Psoas muscle (tissue), 8 donors: Measurements from ENCODE around the gene ABCC3. TPM values are rescaled to one million over a fixed set of nuclear protein-coding genes. Genes with fewer than 3 reads are reported as not detected.
"Not testable (repeated sequence)": the region's sequence is repeated elsewhere in the genome, so short reads cannot be mapped to it uniquely, and the experiment has no call there.

ENCODE experiments used
- ATAC-seq, 4 donors: fragments of 200-7000 bp; cut with Tn5 transposase; one replicate each; pipeline ENCODE4 v1.9.1; 2020; ENCODE audit warnings: moderate library complexity in 3 of 4, mild to moderate bottlenecking in 2 of 4
- DNase-seq, 2 donors: peaks; one replicate each; pipeline ENCODE4 v3.0.0-alpha.2; 2020
- H3K27ac ChIP-seq: fragments of 200-600 bp; one replicate; pipeline ENCODE4 v1.8.0; 2022
- H3K27me3 ChIP-seq, 3 donors: fragments of 200-600 bp in 1 of 3; one replicate each; pipeline versions ENCODE4 v1.6.1 to v1.8.0; 2013 to 2022; ENCODE audit warnings: low read length in 2 of 3, mild to moderate bottlenecking in 2 of 3, moderate library complexity in 1 of 3; ENCODE audit not compliant: insufficient read depth in 3 of 3
- H3K36me3 ChIP-seq, 2 donors: fragments of 200-600 bp in 1 of 2; one replicate each; pipeline versions ENCODE4 v1.6.1 to v1.8.0; 2013 to 2022; ENCODE audit warnings: low read depth in 1 of 2, mild to moderate bottlenecking in 1 of 2, moderate library complexity in 1 of 2; ENCODE audit not compliant: insufficient read depth in 1 of 2
- H3K4me1 ChIP-seq: fragments of 200-600 bp; one replicate; pipeline ENCODE4 v1.8.0; 2022
- H3K4me3 ChIP-seq: fragments of 200-600 bp; one replicate; pipeline ENCODE4 v1.8.0; 2022; ENCODE audit warnings: mild to moderate bottlenecking
- H3K9me3 ChIP-seq: fragments of 200-600 bp; one replicate; pipeline ENCODE4 v1.8.0; 2022
- WGBS, 3 donors: extraction: QIAGEN DNeasy Blood & Tissue Kit; methylation state at CpG; one replicate each; pipeline versions ENCODE4 v1.1.6 to v1.1.7; 2013; 5-methylcytosine and 5-hydroxymethylcytosine counted together
- intact Hi-C, 2 donors: fragments of 100-400 bp; cut with DNase I; formaldehyde crosslinking; loops; one replicate each; pipeline versions ENCODE4 v1.11.0 to v1.14.2; 2022
- polyA plus RNA-seq, 3 donors: library from polyadenylated mRNA; stranded (reverse); fragments of 200-250 nt; gene quantifications; one replicate each; pipeline ENCODE4 v1.2.3, GENCODE V29; 2013
- total RNA-seq, 4 donors: library from RNA; stranded (reverse); fragmentation: NEBNext Ultra II Directional in 2 of 4; extraction: Animal tissue kit (Norgen Biotek cat#: 25700) in 2 of 4; gene quantifications; one replicate each; pipeline versions ENCODE4 v1.2.1 to v1.2.4, GENCODE V29; 2021 to 2023
- TF ChIP-seq, protein P1 (sequence below): fragments of 200-600 bp; IDR thresholded peaks from one replicate; pipeline ENCODE4 v1.8.0; 2022; ENCODE audit warnings: antibody characterized with exemption
- donor health status: healthy with polysubstance abuse.
- donor health status: DM: no; HTN: no; CAD: no; lungs with moderate emphysema.
- donor health status: Bipolar disorder and iron deficiency.
- donor health status: healthy.
- donor health status: DM: yes; HTN: yes; CAD: no.
- donor health status: DM: no; HTN: no; CAD: no.
- donor health status: DM: no; HTN: no; CAD: no.
- donor health status: DM: yes; HTN: yes; CAD: no.

Gene ABCC3
- total and polyA plus RNA-seq, 7 donors = 0.36 to 1.6 (median 0.61) TPM

DNA sequence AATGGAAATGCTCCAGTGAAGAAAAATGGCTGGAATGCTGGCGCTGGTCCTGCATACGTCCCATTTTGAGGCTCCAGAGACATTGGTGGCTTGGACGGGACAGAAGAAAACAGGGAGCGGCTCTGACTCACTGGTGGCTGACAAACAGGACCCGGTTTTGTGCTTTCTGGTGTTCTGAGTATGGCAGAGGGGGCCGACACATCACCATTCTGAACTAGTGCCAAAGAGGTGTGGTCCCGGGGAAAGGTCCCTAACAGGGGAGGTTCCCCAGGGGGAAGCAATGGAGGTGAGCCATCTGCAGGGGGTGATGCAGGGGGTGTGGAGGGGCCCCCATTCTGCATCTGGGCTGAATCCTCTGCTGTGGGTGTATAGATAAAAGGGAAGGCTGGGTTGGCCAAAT lies 64.7 kb downstream of the ABCC3 start:
- Histone ChIP-seq H3K36me3 (peaks cover 12 to 97% of the 10 kb centered on the region in 2 donors), H3K9me3 (no peaks in the 10 kb centered on the region), H3K4me1 (peaks cover 45% of the 10 kb centered on the region), H3K4me3 (no peak overlapping the region), H3K27me3 (no peaks in the 10 kb centered on the region), H3K27ac (no peak overlapping the region)
- ATAC-seq (peak in 1 of 4 donors; percentile 36), DNase-seq (no peak)
- TF ChIP-seq, protein P1, sequence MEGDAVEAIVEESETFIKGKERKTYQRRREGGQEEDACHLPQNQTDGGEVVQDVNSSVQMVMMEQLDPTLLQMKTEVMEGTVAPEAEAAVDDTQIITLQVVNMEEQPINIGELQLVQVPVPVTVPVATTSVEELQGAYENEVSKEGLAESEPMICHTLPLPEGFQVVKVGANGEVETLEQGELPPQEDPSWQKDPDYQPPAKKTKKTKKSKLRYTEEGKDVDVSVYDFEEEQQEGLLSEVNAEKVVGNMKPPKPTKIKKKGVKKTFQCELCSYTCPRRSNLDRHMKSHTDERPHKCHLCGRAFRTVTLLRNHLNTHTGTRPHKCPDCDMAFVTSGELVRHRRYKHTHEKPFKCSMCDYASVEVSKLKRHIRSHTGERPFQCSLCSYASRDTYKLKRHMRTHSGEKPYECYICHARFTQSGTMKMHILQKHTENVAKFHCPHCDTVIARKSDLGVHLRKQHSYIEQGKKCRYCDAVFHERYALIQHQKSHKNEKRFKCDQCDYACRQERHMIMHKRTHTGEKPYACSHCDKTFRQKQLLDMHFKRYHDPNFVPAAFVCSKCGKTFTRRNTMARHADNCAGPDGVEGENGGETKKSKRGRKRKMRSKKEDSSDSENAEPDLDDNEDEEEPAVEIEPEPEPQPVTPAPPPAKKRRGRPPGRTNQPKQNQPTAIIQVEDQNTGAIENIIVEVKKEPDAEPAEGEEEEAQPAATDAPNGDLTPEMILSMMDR = no peak
- intact Hi-C loops = loop anchor here (5.0 kb wide), 2 partner anchors 72 to 152 kb away; partner anchors contain the start of gene SPATA20 (in 2 of the 2)
- 70 to 84% (median 80%) methylated on average over 7 of the region's 7 CpGs for WGBS, 3 donors

DNA sequence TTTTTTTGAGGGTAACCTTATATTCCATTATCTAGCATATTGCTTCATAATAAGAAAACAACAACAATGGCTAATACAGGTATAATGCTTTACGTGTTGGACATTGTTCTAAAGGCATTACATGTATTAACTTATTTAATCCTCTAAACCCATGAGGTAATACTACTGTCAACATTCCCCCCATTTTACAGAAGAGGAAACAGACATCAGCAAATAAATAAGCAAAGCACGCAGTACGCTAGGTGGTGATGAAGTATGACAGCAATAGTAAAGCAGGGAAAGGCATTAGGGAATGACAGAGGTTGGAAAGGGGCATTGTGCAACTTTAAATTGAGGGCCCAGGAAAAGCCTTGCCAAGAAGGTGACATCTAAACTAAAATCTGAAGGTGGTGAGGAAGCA lies 68.5 kb downstream of the ABCC3 start:
- 81 to 94% (median 82%) methylated on average over 3 of the region's 3 CpGs for WGBS, 3 donors
- DNase-seq (no peak), ATAC-seq (no peak)
- no peaks in the 10 kb centered on the region for H3K27me3 ChIP-seq
- H3K4me1 ChIP-seq = peaks cover 57% of the 10 kb centered on the region
- peaks cover 3 to 73% of the 10 kb centered on the region in 2 donors for H3K36me3 ChIP-seq
- H3K4me3 ChIP-seq = peak overlapping the region; percentile 22
- TF ChIP-seq, protein P1 = no peak
- peak overlapping the region; percentile 21 for H3K27ac ChIP-seq
- H3K9me3 ChIP-seq = no peaks in the 10 kb centered on the region
- intact Hi-C loops = no loop called here

DNA sequence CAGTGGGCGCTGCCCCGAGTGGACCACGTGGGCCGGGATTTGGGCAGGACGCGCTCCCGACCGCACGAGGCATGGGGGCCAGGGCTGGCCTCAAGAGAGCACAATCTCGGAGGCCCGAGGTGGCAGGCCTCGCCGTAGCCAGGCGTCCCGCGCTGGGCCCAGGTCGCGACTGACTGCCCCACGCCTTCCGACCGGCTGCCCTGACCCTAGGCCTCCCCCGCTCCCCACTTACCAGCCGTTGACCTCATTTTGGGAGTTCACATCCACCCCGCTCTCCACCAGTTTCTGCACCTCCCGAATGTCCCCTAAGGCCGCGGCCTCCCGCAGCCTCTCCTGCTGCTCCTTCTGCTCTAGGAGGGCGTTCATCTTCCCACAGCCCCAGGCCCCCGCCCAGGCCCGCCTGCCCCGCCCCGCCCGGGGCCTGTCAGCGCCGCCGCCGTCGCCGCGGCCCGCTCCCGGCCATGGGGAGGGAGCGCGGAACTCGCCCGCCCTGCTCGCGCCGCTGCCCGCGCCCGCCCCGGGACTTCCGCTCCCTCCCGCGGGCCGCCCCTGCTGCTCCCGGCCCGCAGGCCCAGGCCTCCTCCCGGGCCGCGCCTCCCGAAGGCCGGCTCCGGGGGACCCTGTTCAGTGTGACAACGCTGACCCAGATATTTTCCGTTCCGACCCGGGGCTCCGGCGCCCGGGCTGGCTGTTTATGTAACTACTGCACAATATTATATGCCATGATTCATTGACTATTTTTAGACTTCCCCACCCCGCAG lies 72.8 kb downstream of the ABCC3 start, which contains the start of gene ANKRD40:
Gene ANKRD40, minus strand, starts transcription at position 626 of the 761 bp plus-strand sequence. Its CDS starts 260 bp downstream, at position 366.
- Histone ChIP-seq H3K36me3 (peaks cover 3 to 32% of the 10 kb centered on the region in 2 donors), H3K4me1 (peaks cover 51% of the 10 kb centered on the region), H3K27me3 (no peaks in the 10 kb centered on the region), H3K9me3 (no peaks in the 10 kb centered on the region), H3K4me3 (peak within 1 kb of the TSS; percentile 86), H3K27ac (peak within 1 kb of the TSS; percentile 94)
- DNase-seq = peak; percentile 89 to 94
- intact Hi-C loops = loop anchor here in 1 of 2 donors (5.0 kb wide), 1 partner anchor 225 kb away; no protein-coding TSS in a partner anchor
- WGBS, 3 donors = 0 to 1% (median 1%) methylated on average over 47 to 74 of the region's 74 CpGs
- TF ChIP-seq, protein P1 = no peak
- peak; percentile 87 to 91 (median 88) for ATAC-seq

DNA sequence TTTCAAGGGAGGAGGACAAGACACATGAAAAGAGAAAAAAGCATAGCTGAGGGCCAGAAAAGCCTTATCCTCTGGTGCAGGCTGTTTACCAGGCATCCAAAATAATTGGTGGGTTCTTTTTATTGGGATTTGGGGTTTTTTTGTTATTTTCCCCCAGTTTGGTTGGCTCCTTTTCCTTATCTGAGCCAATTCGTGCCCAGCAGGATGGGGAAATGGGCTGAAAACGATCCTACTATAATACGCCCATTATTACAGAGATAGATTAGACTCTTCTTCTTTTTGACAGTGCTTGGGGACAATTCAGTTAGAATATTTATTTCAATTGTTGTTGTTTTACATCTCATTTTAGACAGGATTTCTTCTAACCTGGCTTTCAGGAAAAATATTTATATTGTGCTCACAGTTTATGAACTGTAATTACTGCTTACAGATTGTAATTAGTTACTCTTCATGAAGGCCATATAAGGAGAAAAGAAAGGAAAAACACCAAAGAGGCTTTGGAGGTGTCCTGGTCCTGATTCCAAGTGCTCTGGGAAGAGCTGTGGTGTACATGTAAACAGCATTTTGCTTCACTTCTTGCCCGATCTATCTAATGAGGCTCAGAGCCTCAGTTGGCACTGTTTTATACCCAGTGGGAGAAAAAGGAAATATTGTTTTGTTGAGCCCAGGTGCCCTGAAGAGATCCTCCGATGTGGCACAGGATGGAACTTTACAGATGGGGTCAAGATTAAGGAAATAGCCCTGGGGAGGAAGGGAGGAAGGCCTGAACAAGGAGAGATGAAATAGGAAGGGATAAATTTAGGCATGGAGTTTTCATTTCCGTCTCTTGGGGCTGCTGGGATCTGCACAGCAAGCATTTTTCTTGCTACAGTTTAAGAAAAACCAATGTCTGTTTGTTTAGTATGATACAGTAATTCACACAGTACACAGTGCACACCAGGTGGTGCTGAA lies 73.6 kb downstream of the ABCC3 start:
- ATAC-seq (peak; percentile 21 to 56 (median 29)), DNase-seq (no peak)
- peaks cover 42% of the 10 kb centered on the region for H3K4me1 ChIP-seq
- H3K27me3 ChIP-seq = no peaks in the 10 kb centered on the region
- 2 to 4% (median 3%) methylated on average over 6 of the region's 6 CpGs for WGBS, 3 donors
- peak overlapping the region; percentile 94 for H3K27ac ChIP-seq
- no peaks in the 10 kb centered on the region for H3K9me3 ChIP-seq
- H3K4me3 ChIP-seq = peak overlapping the region; percentile 86
- TF ChIP-seq, protein P1 = no peak
- H3K36me3 ChIP-seq = peaks cover 3 to 23% of the 10 kb centered on the region in 2 donors
- intact Hi-C loops = loop anchor here in 1 of 2 donors (5.0 kb wide), 1 partner anchor 226 kb away; no protein-coding TSS in a partner anchor

DNA sequence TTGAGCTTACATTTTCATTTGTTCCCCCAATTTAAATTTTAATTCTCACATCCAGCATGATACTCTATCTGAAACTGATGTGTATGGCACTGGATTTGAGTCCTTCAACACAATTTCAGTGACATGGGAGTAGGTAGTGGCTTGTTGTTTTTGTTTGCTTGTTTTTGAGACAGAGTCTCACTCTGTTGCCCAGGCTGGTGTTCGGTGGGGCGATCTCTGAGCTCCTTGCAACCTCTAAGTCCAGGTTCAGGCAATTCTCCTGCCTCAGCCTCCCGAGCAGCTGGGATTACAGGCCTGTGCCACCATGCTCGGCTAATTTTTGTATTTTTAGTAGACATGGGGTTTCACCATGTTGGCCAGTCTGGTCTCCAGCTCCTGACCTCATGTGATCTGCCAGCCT lies 74.4 kb downstream of the ABCC3 start:
- H3K9me3 ChIP-seq, DNase-seq, ATAC-seq, H3K27me3 ChIP-seq: not testable (repeated sequence)
- 69 to 88% (median 80%) methylated on average over 4 of the region's 4 CpGs for WGBS, 3 donors
- intact Hi-C loops = loop anchor here in 1 of 2 donors (5.0 kb wide), 1 partner anchor 227 kb away; no protein-coding TSS in a partner anchor
- H3K4me3 ChIP-seq = peak overlapping the region; percentile 86
- H3K36me3 ChIP-seq = peaks cover 0 to 16% of the 10 kb centered on the region in 2 donors
- peaks cover 35% of the 10 kb centered on the region for H3K4me1 ChIP-seq
- peak overlapping the region; percentile 94 for H3K27ac ChIP-seq
